Measurements from ENCODE around the gene STAT5B. TPM values are rescaled to one million over a fixed set of nuclear protein-coding genes. Genes with fewer than 3 reads are reported as not detected.

Gene STAT5B
- total RNA-seq, 2 donors from 2014 or later = 31.4 to 49.1 TPM

DNA sequence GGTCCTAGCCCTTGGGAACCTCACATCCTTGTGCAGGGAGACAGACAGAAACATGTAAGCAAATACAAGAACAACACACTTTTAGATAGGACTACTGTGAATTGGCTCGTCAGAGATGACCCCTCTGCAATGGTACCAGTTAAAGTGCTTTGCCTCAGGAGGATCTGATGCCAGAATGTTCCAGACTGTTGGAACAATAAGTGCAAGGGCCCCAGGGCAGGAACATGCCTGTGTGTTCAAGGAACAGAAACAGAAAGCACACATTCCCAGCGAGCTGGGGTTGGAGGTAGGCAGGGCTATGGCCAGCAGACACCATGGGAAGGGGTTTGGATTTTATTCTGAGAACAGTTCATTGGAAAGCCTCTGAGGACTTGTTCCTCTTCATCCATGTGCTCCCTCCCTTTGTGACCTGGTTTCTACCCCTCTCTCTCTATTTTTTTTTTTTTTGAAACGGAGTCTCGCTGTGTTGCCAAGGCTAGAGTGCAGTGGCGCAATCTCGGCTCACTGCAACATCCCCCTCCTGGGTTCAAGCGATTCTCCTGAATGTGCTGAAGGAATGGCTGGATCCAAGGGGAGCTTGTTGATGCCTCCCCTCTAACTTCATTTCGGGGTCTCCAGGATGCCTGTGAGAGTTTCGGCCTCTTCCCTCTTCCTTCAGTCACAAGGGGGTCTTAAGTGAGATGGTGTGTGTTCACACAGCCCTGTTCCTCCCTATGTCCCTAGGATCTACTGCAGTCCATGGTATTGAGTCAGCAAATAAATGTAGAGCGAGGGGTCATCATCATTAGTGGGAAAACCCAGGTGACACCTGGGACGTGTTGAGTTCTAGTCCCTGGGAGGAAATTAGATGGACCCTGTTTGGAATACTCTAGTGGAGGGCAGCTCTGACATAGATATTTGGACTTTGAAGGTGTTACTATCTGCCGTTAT lies 18.5 kb upstream of the STAT5B start:
- no peak overlapping the region for H3K4me3 ChIP-seq
- no peaks in the 10 kb centered on the region for H3K9me3 ChIP-seq
- H3K27me3 ChIP-seq = no peaks in the 10 kb centered on the region
- no peak for DNase-seq (ENCODE audit: low spot score)
- peaks cover 21% of the 10 kb centered on the region for H3K36me3 ChIP-seq
- TF ChIP-seq CTCF (IDR thresholded peaks at IDR 0.05) = no peak
- H3K4me1 ChIP-seq = peaks cover 0 to 12% of the 10 kb centered on the region in 2 donors
- H3K27ac ChIP-seq = no peak overlapping the region

GRCh38 chr17:42291129-42291528 lies 14.9 kb upstream of the STAT5B start:
- TF ChIP-seq CTCF (IDR thresholded peaks at IDR 0.05) = no peak
- no peaks in the 10 kb centered on the region for H3K27me3 ChIP-seq
- H3K36me3 ChIP-seq = peaks cover 16% of the 10 kb centered on the region
- peaks cover 0 to 43% of the 10 kb centered on the region in 2 donors for H3K4me1 ChIP-seq
- H3K9me3 ChIP-seq = no peaks in the 10 kb centered on the region
- no peak overlapping the region for H3K4me3 ChIP-seq
- no peak for DNase-seq (ENCODE audit: low spot score)
- H3K27ac ChIP-seq = no peak overlapping the region

DNA sequence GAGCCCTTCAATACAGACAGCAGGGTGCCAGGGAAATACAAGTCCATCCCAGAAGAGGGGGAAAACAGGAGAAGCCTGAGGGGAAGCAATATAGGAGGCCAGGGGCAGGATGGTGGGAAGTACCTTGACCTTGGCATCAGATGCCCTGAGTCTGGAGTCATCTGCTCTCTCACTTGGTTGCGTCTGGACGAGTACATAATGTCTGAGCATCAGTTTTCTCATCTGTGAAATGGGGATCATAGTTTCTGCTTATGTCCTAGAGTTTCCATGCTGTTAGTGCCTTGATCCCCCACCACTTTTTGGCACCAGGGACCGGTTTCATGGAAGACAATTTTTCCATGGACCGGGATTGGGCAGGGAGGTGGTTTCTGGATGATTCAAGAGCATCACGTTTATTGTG lies 14.4 kb upstream of the STAT5B start:
- no peaks in the 10 kb centered on the region for H3K9me3 ChIP-seq
- H3K27me3 ChIP-seq = no peaks in the 10 kb centered on the region
- no peak overlapping the region for H3K27ac ChIP-seq
- H3K4me3 ChIP-seq = no peak overlapping the region
- DNase-seq (ENCODE audit: low spot score) = no peak
- peaks cover 0 to 45% of the 10 kb centered on the region in 2 donors for H3K4me1 ChIP-seq
- TF ChIP-seq CTCF (IDR thresholded peaks at IDR 0.05) = no peak
- H3K36me3 ChIP-seq = peaks cover 11% of the 10 kb centered on the region

GRCh38 chr17:42289611-42290181 lies 13.5 kb upstream of the STAT5B start:
- Histone ChIP-seq H3K36me3 (peaks cover 5% of the 10 kb centered on the region), H3K4me3 (peak overlapping the region in 1 of 2 donors; percentile 70), H3K9me3 (no peaks in the 10 kb centered on the region), H3K4me1 (peaks cover 0 to 45% of the 10 kb centered on the region in 2 donors), H3K27me3 (no peaks in the 10 kb centered on the region), H3K27ac (peak overlapping the region; percentile 85 to 90)
- no peak for DNase-seq (ENCODE audit: low spot score)
- no peak for TF ChIP-seq CTCF (IDR thresholded peaks at IDR 0.05)

DNA sequence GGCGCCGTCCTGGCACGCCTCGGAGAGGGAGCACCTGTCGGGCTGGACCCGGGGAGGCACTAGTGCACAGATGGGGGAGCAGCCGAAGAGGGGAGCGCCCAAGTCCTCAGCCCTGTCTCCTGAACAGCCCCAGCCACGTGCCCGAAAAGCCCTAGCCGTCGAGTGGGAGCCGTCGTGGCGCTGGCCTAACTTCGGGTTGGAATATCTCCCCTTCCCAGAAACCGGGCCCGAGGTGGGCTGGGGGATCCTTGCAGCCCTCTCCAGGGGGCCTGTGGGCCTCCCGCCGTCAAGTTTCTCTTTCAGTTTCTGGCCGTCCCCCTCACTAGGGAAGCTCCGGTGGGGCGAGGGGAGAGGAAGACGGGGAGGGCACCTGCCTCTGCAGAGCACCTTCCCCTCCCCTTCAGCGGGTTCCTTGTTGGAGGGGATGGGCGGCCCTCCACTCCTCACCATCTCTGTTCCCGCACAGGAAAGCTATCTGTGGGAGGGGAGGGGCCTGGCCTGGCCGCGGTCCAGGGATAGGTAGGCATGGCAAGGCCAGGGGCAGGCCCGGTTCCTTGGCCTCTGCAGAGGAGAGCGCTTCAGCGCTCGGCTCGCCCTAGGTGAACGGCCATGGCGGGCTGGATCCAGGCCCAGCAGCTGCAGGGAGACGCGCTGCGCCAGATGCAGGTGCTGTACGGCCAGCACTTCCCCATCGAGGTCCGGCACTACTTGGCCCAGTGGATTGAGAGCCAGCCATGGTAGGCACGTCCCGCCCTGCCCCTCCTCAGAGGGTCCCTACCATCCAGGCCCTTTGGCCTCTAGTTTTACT lies 12.8 kb upstream of the STAT5B start:
- no peak for DNase-seq (ENCODE audit: low spot score)
- no peaks in the 10 kb centered on the region for H3K9me3 ChIP-seq

More for the DNA sequence above, 12.8 kb upstream of the STAT5B start:
- Histone ChIP-seq H3K4me3 (peak overlapping the region; percentile 58 to 70), H3K27ac (peak overlapping the region; percentile 85 to 90), H3K4me1 (peaks cover 0 to 45% of the 10 kb centered on the region in 2 donors), H3K27me3 (no peaks in the 10 kb centered on the region), H3K36me3 (peaks cover 5% of the 10 kb centered on the region)
- TF ChIP-seq CTCF (IDR thresholded peaks at IDR 0.05) = no peak

All from right atrium auricular region (tissue), 2 donors.